ENCODE results near the gene ADAMTSL4.
"Not testable (repeated sequence)": the region's sequence is repeated elsewhere in the genome, so short reads cannot be mapped to it uniquely, and the experiment has no call there.

The ADAMTSL4 gene

GRCh38 chr1:150596095-150596892 is 47.1 kb downstream of the ADAMTSL4 start:
- DNase-seq, result no peak

GRCh38 chr1:150596976-150597375 is 47.8 kb downstream of the ADAMTSL4 start:
- DNase-seq, result no peak

GRCh38 chr1:150598346-150598745 is 49.1 kb downstream of the ADAMTSL4 start:
- not testable (repeated sequence) for DNase-seq

GRCh38 chr1:150601540-150601939 is 52.3 kb downstream of the ADAMTSL4 start:
- DNase-seq, result no peak

GRCh38 chr1:150602372-150602771 is 53.2 kb downstream of the ADAMTSL4 start:
- not testable (repeated sequence) for DNase-seq

- no peak for DNase-seq
Observed at GRCh38 chr1:150603711-150604110, 54.5 kb downstream of the ADAMTSL4 start.

GRCh38 chr1:150604226-150604588 is 55.0 kb downstream of the ADAMTSL4 start:
- no peak for DNase-seq

- DNase-seq, result not testable (repeated sequence)
Observed at GRCh38 chr1:150605451-150605731, 56.2 kb downstream of the ADAMTSL4 start.

GRCh38 chr1:150606463-150607142 is 57.4 kb downstream of the ADAMTSL4 start:
- no peak for DNase-seq

GRCh38 chr1:150609732-150610131 is 60.5 kb downstream of the ADAMTSL4 start:
- no peak for DNase-seq
